ENCODE results near the gene DCAF7.

DCAF7 gene

DNA sequence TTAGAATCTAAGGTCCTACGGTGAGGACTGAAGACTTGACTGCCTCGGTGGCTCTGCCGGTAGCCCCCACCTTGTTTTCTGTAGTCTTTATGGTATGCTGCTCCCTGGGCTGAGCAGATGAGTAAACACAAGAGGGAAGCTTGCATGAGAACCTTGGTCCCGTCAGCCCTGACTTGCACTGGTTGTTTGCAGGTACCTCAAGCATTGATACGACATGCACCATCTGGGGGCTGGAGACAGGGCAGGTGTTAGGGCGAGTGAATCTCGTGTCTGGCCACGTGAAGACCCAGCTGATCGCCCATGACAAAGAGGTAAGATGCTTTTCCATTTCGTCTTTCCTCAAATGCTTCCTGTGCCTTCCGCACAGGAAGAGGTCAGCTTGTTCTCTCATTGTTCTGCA lies 29.4 kb downstream of the DCAF7 start:
- Histone ChIP-seq H3K27ac (ENCODE audit: low read length) (no peak overlapping the region), H3K9me3 (ENCODE audit: control insufficient read depth, low read depth, low read length) (no peaks in the 10 kb centered on the region), H3K27me3 (ENCODE audit: control insufficient read depth, insufficient read depth, low read length) (no peaks in the 10 kb centered on the region), H3K4me1 (ENCODE audit: control insufficient read depth, low read depth, low read length) (peaks cover 7% of the 10 kb centered on the region), H3K36me3 (ENCODE audit: control insufficient read depth, low read depth, low read length) (peaks cover 32% of the 10 kb centered on the region), H3K4me3 (ENCODE audit: low read length) (no peak overlapping the region), H3K9ac (ENCODE audit: low read length) (no peak overlapping the region)

DNA sequence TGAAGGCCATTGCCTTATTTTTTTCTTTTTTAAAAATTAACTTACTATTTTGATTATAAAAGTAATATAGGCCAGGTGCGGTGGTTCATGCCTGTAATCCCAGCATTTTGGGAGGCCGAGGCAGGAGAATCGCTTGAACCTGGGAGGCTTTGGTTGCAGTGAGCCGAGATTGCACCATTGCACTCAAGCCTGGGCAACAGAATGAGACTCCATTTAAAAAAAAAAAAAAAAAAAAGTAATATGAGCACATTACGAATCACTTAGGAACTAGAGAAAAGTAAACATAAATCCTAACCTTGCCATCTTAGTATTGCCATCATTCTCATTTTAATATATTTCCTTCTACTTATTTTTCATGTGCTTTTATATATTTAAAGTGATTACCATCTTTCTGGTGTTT lies 37.5 kb downstream of the DCAF7 start:
- Histone ChIP-seq H3K9ac (ENCODE audit: low read length) (no peak overlapping the region), H3K36me3 (ENCODE audit: control insufficient read depth, low read depth, low read length) (peaks cover 57% of the 10 kb centered on the region), H3K4me3 (ENCODE audit: low read length) (no peak overlapping the region), H3K27me3 (ENCODE audit: control insufficient read depth, insufficient read depth, low read length) (no peaks in the 10 kb centered on the region), H3K9me3 (ENCODE audit: control insufficient read depth, low read depth, low read length) (no peaks in the 10 kb centered on the region), H3K4me1 (ENCODE audit: control insufficient read depth, low read depth, low read length) (no peaks in the 10 kb centered on the region), H3K27ac (ENCODE audit: low read length) (no peak overlapping the region)

DNA sequence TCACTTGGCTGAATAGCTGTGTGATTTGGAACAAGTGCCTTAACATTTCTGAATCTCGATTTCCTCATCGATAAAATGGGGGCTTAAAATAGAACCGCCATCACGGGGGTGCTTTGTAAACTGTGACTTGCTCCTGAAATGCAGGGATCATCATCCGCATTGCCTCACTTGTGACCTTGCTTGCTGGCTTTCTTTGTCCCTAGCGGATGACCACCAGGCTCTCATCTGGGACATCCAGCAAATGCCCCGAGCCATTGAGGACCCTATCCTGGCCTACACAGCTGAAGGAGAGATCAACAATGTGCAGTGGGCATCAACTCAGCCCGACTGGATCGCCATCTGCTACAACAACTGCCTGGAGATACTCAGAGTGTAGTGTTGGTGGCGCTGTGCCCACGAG lies 38.5 kb downstream of the DCAF7 start:
- H3K27ac ChIP-seq (ENCODE audit: low read length): no peak overlapping the region
- H3K9me3 ChIP-seq (ENCODE audit: control insufficient read depth, low read depth, low read length): no peaks in the 10 kb centered on the region
- H3K9ac ChIP-seq (ENCODE audit: low read length): no peak overlapping the region
- no peaks in the 10 kb centered on the region for H3K27me3 ChIP-seq (ENCODE audit: control insufficient read depth, insufficient read depth, low read length)
- peaks cover 48% of the 10 kb centered on the region for H3K36me3 ChIP-seq (ENCODE audit: control insufficient read depth, low read depth, low read length)
- no peaks in the 10 kb centered on the region for H3K4me1 ChIP-seq (ENCODE audit: control insufficient read depth, low read depth, low read length)
- H3K4me3 ChIP-seq (ENCODE audit: low read length): no peak overlapping the region

DNA sequence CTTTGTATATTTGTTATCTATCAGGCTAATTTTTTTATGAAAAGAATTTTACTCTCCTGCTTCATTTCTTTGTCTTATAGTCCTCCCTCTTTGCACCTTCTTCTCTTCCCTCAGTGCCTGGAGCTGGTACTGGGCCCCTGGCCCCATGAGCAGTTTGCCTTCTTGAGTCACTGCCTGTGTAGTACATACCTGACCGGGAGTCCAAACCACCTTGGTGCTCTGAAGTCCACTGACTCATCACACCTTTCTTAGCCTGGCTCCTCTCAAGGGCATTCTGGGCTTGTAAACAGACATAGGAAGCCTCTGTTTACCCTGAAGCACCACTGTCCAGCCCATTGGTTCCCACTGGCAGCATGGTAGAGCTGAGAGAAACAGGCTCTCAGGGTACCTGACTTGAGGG lies 39.4 kb downstream of the DCAF7 start:
- Histone ChIP-seq H3K4me1 (ENCODE audit: control insufficient read depth, low read depth, low read length) (no peaks in the 10 kb centered on the region), H3K4me3 (ENCODE audit: low read length) (no peak overlapping the region), H3K27ac (ENCODE audit: low read length) (no peak overlapping the region), H3K9ac (ENCODE audit: low read length) (no peak overlapping the region), H3K27me3 (ENCODE audit: control insufficient read depth, insufficient read depth, low read length) (no peaks in the 10 kb centered on the region), H3K9me3 (ENCODE audit: control insufficient read depth, low read depth, low read length) (no peaks in the 10 kb centered on the region), H3K36me3 (ENCODE audit: control insufficient read depth, low read depth, low read length) (peaks cover 46% of the 10 kb centered on the region)

- Histone ChIP-seq H3K27ac (ENCODE audit: low read length) (no peak overlapping the region), H3K9me3 (ENCODE audit: control insufficient read depth, low read depth, low read length) (no peaks in the 10 kb centered on the region), H3K4me1 (ENCODE audit: control insufficient read depth, low read depth, low read length) (no peaks in the 10 kb centered on the region), H3K27me3 (ENCODE audit: control insufficient read depth, insufficient read depth, low read length) (no peaks in the 10 kb centered on the region), H3K36me3 (ENCODE audit: control insufficient read depth, low read depth, low read length) (peaks cover 31% of the 10 kb centered on the region), H3K4me3 (ENCODE audit: low read length) (no peak overlapping the region), H3K9ac (ENCODE audit: low read length) (no peak overlapping the region)
Observed at GRCh38 chr17:63592797-63593196, 42.5 kb downstream of the DCAF7 start.

- Histone ChIP-seq H3K27ac (ENCODE audit: low read length) (no peak overlapping the region), H3K4me1 (ENCODE audit: control insufficient read depth, low read depth, low read length) (no peaks in the 10 kb centered on the region), H3K36me3 (ENCODE audit: control insufficient read depth, low read depth, low read length) (peaks cover 13% of the 10 kb centered on the region), H3K9ac (ENCODE audit: low read length) (no peak overlapping the region), H3K27me3 (ENCODE audit: control insufficient read depth, insufficient read depth, low read length) (no peaks in the 10 kb centered on the region), H3K9me3 (ENCODE audit: control insufficient read depth, low read depth, low read length) (no peaks in the 10 kb centered on the region), H3K4me3 (ENCODE audit: low read length) (no peak overlapping the region)
Observed at GRCh38 chr17:63595132-63595531, 44.9 kb downstream of the DCAF7 start.

DNA sequence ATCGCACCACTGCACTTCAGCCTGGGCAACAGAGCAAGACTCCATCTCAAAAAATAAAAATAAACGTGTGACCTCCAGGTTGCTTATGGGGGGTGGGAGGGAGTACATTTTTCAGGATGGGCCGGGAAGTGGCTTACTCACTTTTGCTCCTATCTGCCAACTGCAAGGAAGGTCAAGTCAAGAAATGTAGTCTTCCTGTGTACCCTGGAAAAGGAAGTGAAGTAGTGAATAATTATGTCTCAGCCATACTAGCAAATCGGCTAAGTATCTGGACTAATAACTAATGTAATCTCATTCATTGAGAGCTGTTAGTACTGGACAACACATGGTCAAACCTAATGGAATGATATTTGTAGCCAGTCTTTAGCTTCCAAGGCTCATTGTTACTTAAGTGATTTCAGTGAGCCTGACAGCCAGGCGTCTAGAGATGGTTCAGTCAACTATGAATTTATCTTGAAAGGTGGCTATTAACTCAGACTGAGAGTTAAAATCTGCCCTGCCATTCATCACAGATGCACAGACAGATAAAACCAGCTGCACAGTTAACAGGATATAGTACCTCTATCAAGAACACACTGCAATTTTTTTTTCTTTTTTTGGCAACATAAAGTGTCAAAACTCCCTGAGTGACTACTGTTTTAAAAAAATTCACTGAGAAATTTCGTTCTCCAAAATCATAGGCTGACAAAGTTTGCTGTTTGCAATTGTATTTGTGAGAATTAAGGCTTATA lies 46.7 kb downstream of the DCAF7 start:
- H3K27ac ChIP-seq (ENCODE audit: low read length): no peak overlapping the region
- no peaks in the 10 kb centered on the region for H3K36me3 ChIP-seq (ENCODE audit: control insufficient read depth, low read depth, low read length)
- H3K4me1 ChIP-seq (ENCODE audit: control insufficient read depth, low read depth, low read length): peaks cover 3% of the 10 kb centered on the region
- H3K27me3 ChIP-seq (ENCODE audit: control insufficient read depth, insufficient read depth, low read length): no peaks in the 10 kb centered on the region
- H3K4me3 ChIP-seq (ENCODE audit: low read length): no peak overlapping the region
- no peak overlapping the region for H3K9ac ChIP-seq (ENCODE audit: low read length)
- H3K9me3 ChIP-seq (ENCODE audit: control insufficient read depth, low read depth, low read length): no peaks in the 10 kb centered on the region

- no peaks in the 10 kb centered on the region for H3K36me3 ChIP-seq (ENCODE audit: control insufficient read depth, low read depth, low read length)
- H3K4me3 ChIP-seq (ENCODE audit: low read length): no peak overlapping the region
- H3K4me1 ChIP-seq (ENCODE audit: control insufficient read depth, low read depth, low read length): peaks cover 3% of the 10 kb centered on the region
- no peak overlapping the region for H3K27ac ChIP-seq (ENCODE audit: low read length)
- no peak overlapping the region for H3K9ac ChIP-seq (ENCODE audit: low read length)
- no peaks in the 10 kb centered on the region for H3K27me3 ChIP-seq (ENCODE audit: control insufficient read depth, insufficient read depth, low read length)
- H3K9me3 ChIP-seq (ENCODE audit: control insufficient read depth, low read depth, low read length): no peaks in the 10 kb centered on the region
Observed at GRCh38 chr17:63598281-63598680, 48.0 kb downstream of the DCAF7 start.

DNA sequence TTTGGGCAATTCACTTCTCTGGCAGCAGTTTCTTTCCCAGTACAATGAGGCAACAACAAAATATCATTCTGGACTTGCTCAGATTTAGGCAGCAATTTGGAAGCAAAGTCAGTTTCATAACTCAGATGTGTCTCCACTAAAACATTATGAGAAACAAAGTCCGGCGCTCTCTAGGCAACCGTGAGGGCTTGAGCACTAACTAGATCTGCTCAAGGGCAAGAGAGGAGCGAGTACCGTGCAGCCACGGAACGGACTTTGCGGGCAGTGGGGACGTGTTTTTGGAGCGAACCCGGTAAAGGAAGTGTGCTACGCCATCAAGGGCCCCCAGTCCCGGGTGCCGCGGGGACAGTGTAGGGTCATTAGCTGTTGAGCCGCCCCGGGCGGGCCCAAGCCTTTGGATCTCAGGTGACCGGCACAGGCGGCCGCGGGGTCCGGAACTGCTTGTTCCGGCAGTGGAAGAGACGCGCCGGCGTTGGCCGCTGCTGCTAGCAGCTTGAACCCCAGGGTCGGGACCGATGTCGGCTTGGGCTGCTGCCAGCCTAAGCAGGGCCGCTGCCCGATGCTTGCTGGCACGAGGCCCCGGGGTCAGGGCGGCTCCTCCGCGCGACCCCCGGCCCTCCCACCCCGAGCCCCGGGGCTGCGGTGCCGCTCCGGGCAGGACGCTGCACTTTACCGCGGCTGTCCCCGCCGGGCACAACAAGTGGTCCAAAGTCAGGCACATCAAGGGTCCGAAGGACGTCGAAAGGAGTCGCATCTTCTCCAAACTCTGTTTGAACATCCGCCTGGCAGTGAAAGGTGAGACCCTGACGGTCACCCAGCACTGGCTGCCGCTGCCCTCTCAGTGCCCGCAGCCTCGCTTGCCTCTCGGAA lies 50.5 kb downstream of the DCAF7 start, which contains the start of gene TACO1:
Gene TACO1, plus strand, starts transcription at position 327 of the 870 bp plus-strand sequence. Its CDS starts 189 bp downstream, at position 516.
- H3K4me3 ChIP-seq (ENCODE audit: low read length): peak within 1 kb of the TSS; percentile 91
- no peaks in the 10 kb centered on the region for H3K9me3 ChIP-seq (ENCODE audit: control insufficient read depth, low read depth, low read length)
- H3K27ac ChIP-seq (ENCODE audit: low read length): no peak within 1 kb of the TSS
- H3K9ac ChIP-seq (ENCODE audit: low read length): peak within 1 kb of the TSS; percentile 80
- peaks cover 3% of the 10 kb centered on the region for H3K4me1 ChIP-seq (ENCODE audit: control insufficient read depth, low read depth, low read length)
- no peaks in the 10 kb centered on the region for H3K27me3 ChIP-seq (ENCODE audit: control insufficient read depth, insufficient read depth, low read length)
- H3K36me3 ChIP-seq (ENCODE audit: control insufficient read depth, low read depth, low read length): peaks cover 10% of the 10 kb centered on the region

DNA sequence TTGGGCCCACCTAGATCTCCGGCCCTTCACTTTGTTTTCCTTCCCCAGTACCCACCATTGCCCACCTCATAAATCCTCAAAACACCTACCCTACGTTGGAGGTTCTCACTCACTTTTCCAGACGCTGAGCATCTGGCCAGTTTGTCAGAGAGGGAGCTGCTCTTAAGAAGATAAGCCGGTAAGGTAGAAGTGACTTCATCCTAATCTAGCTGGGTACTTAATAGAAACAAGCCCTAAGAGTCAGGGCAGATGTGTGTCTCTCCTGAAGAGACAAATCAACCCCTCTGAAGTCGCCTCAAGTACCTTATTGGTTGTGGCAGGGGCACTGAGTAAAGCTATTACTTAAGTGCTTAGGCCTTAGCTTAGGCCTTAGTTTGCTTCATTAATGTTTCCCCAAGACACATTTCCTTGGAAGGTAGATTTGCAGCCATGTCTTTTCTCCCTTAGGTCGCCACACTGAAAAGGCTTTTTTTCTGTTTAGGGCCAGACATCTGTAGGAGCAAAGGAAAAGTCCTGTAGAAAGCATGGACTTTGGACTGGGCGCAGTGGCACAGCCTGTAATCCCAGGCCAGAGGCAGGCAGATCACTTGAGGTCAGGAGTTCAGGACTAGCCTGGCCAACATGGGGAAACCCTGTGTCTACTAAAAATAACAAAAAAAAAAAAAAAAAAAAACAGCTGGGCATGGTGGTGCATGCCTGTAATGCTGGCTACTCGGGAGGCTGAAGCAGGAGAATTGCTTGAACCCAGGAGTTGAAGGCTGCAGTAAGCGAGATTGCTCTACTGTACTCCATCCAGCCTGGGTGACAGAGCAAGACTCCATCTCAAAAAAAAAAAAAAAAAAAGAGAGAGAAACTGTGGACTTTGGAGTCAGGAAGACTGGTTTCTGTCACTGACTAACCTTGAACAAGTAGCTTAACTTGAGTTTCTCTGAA lies 51.4 kb downstream of the DCAF7 start:
- H3K27ac ChIP-seq (ENCODE audit: low read length): no peak overlapping the region
- no peaks in the 10 kb centered on the region for H3K27me3 ChIP-seq (ENCODE audit: control insufficient read depth, insufficient read depth, low read length)
- peak overlapping the region; percentile 80 for H3K9ac ChIP-seq (ENCODE audit: low read length)
- H3K9me3 ChIP-seq (ENCODE audit: control insufficient read depth, low read depth, low read length): no peaks in the 10 kb centered on the region
- peaks cover 3% of the 10 kb centered on the region for H3K4me1 ChIP-seq (ENCODE audit: control insufficient read depth, low read depth, low read length)
- peaks cover 13% of the 10 kb centered on the region for H3K36me3 ChIP-seq (ENCODE audit: control insufficient read depth, low read depth, low read length)
- H3K4me3 ChIP-seq (ENCODE audit: low read length): peak overlapping the region; percentile 91
